GM12875 (cell line): ENCODE measurements around the gene SPTBN1.
A peak's percentile ranks its signal among the peaks of the same experiment; 100 is the strongest.

Experiments used
- H3K4me3 ChIP-seq: one replicate; pipeline ENCODE4 v1.5.1; 2011; ENCODE audit warnings: low read depth, low read length, control low read depth
- TF ChIP-seq, protein P1 (sequence below): IDR thresholded peaks from 2 replicates; pipeline ENCODE4 v1.5.1; 2011; ENCODE audit warnings: low read depth, mild to moderate bottlenecking, control low read depth, inconsistent platforms, low read length, moderate library complexity, borderline replicate concordance; ENCODE audit not compliant: insufficient read depth

Gene SPTBN1

DNA sequence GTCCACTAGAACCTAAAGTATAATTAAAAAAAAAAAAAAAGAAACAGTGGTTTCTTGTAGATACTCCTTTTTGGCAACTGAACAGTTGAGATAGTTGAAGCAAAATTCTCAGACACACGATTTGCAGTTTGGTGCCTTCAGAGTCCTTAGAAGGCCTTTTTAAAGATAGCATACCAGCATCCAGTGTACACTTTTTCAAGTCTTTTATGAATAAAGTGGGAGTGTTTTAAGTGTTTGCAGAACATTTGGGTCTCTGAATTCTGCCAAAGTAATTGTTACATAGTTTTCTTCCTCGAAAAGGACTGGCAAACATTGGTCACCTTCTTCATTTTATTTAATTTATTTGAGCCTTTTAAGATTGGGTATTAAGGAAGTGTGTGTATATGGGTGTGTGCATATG lies 62.3 kb downstream of the SPTBN1 start:
- TF ChIP-seq, protein P1, sequence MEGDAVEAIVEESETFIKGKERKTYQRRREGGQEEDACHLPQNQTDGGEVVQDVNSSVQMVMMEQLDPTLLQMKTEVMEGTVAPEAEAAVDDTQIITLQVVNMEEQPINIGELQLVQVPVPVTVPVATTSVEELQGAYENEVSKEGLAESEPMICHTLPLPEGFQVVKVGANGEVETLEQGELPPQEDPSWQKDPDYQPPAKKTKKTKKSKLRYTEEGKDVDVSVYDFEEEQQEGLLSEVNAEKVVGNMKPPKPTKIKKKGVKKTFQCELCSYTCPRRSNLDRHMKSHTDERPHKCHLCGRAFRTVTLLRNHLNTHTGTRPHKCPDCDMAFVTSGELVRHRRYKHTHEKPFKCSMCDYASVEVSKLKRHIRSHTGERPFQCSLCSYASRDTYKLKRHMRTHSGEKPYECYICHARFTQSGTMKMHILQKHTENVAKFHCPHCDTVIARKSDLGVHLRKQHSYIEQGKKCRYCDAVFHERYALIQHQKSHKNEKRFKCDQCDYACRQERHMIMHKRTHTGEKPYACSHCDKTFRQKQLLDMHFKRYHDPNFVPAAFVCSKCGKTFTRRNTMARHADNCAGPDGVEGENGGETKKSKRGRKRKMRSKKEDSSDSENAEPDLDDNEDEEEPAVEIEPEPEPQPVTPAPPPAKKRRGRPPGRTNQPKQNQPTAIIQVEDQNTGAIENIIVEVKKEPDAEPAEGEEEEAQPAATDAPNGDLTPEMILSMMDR = no peak
- H3K4me3 ChIP-seq = no peak overlapping the region

DNA sequence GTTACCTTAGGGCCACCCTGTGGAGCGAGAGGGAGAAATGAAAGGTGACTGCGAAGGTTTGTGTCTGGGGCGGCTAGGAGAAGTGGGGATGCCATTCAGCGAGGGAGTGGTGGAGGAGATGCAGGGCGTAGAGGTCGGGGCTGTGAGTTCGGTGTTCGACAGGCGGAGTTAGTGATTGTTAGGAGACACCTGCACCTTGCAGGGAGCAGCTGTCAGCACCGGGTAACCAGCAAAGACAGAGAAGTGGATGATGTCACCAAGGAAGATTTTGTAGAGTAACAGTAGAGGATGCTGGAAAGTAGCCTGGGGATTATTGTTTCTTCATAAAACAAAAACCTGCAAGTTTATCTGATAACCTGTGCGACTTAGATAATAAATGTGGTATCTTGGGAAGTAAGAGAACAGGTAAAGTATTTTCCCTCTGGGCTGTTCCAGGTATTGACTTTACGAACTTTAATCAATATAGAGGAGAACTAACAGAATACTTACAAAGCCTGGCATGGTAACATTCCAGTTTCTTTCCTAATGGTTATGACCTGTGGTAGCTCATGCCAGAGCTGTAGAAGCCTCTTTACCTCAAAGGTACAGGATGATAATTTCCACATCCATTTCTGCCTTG lies 63.8 kb downstream of the SPTBN1 start:
- no peak overlapping the region for H3K4me3 ChIP-seq
- TF ChIP-seq, protein P1 = no peak

DNA sequence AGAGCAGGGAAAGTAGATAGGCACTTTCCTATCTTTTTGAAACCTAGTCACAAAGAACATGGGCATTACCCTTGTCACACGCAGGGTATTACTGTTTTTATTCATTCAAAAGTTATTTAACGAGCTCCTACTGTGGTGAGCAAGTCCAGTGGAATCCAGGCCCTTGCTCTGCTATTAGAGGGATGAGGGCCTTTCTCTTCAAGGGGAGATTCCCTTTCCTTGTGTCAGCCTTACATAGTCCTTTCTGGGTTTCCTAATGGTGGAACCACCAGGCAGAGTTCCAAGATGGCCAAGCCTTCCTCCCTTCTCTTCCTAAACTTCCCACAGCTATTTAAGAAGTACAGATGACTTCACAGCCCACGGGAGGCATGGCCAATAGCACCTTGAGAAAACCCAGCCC lies 64.6 kb downstream of the SPTBN1 start:
- TF ChIP-seq, protein P1 = no peak
- no peak overlapping the region for H3K4me3 ChIP-seq

DNA sequence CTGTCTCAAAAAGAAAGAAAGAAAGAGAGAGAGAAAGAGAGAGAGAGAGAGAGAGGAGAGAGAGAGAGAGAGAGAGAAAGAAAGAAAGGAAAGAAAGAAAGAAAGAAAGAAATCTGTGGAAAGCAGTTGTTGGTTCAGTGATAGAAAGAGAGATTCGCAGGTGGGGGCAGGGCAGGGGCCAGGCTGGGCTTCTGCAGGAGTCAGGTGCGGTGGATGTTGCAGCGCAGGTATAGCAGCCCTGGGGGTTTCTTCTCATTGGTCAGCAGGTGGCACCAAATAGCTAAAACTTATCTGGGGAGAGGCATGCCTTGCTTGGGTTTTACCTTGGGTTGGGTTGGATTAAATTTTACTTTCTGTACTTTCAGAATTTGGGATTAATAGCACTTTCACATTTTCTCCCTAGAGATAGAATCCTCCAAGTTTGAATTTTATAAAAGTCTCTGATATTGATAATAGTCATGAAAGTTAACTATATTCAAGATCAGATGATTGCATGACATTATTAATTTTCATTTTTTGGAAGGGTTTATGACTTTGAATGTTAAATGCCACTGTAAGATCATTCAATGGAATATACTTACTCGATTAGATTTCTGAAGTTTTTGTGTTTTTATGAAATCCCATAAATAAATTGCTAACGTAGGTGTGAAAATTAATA lies 66.6 kb downstream of the SPTBN1 start:
- no peak overlapping the region for H3K4me3 ChIP-seq
- TF ChIP-seq, protein P1 = peak; percentile 76

DNA sequence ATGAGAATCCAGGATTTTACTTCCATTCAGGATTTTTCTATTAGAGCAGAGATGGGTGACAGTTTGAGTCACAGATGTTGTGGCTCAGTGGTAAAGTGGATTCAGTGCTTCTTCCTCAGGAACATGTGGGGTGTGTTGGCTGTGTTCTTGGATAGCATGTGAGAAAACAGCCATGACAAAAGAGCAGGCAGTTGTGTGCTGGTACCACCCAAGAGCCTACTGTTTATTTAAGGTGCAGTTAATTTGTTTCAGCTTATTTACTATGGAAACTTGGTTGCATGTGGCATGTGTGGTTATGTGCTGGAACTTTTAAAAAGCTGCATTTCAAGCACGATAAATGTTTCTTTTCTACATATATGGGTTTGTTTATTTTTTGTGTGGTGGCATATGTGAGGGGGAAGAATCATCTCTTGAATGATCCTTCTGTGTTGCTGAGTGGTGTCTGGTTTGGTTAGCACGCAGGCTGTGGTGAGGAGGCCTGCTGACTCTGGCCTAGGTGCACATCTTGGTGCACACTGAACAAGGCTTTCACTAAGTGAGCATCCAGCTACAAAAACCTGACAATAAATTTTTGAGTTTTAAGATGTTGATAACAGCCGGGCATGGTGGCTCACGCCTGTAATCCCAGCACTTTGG lies 67.3 kb downstream of the SPTBN1 start:
- no peak overlapping the region for H3K4me3 ChIP-seq
- TF ChIP-seq, protein P1 = no peak

DNA sequence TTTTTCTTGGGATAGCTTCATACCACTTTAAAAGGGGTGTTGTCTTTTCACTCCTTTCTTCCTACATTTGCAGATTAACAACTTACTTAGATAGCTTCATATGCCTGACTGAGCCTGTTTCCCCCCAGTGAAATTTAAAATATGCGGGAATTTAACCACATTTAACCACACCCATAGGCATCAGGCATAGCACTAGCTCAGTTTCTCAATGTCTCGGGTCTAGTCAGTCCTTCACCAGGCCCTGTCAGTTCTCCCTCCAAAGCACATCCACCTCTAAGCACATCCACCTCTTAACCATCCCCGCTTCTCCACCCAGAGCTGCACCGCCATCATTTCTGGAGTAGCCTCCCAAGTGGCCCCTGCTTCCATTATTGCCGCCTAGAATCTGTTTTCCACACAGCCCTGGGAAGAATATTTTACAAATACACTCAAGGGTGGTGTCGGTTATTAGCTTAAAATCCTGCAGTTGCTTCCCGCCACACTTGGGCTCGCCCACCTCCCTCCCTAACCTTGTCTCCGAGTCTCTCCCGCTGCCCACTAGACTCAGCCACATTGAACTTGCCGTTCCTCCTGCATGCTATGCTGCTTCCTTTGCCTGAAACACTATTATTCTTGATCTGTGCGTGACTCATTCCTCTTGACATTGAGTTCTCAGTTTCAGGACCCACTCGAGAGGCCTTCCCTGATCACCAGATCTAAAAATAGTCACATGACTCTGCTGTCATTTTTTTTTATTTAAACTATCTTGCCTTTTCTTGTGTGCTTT lies 68.3 kb downstream of the SPTBN1 start:
- H3K4me3 ChIP-seq = no peak overlapping the region
- TF ChIP-seq, protein P1 = no peak

DNA sequence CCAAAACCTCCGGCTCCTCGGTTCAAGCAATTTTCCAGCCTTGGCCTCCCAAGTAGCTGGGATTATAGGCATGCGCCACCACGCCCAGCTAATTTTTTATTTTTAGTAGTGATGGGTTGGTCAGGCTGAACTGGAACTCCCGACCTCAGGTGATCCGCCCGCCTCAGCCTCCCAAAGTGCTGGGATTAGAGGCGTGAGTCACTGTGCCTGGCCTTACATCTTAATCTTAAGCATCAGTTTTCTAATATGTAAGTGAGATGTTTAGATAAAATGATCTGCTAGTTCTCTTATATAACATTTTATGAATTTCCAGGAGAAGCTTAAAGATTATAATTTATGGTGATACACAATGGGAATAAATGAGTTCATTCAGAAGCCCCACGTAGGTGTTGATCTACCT lies 69.2 kb downstream of the SPTBN1 start:
- TF ChIP-seq, protein P1 = no peak
- H3K4me3 ChIP-seq = no peak overlapping the region
